Measurements from ENCODE around the gene FOXP1.

The FOXP1 gene

GRCh38 chr3:70970952-70971351, 612.6 kb downstream of the FOXP1 start:
- TF ChIP-seq, protein P1, sequence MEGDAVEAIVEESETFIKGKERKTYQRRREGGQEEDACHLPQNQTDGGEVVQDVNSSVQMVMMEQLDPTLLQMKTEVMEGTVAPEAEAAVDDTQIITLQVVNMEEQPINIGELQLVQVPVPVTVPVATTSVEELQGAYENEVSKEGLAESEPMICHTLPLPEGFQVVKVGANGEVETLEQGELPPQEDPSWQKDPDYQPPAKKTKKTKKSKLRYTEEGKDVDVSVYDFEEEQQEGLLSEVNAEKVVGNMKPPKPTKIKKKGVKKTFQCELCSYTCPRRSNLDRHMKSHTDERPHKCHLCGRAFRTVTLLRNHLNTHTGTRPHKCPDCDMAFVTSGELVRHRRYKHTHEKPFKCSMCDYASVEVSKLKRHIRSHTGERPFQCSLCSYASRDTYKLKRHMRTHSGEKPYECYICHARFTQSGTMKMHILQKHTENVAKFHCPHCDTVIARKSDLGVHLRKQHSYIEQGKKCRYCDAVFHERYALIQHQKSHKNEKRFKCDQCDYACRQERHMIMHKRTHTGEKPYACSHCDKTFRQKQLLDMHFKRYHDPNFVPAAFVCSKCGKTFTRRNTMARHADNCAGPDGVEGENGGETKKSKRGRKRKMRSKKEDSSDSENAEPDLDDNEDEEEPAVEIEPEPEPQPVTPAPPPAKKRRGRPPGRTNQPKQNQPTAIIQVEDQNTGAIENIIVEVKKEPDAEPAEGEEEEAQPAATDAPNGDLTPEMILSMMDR (conservative IDR thresholded peaks at IDR 0.05; ENCODE audit: control insufficient read depth, insufficient read depth, low read depth, low read length): no peak
- DNase-seq (ENCODE audit: low read depth): no peak
- H3K4me3 ChIP-seq (ENCODE audit: control insufficient read depth, low read depth, low read length): no peak overlapping the region

DNA sequence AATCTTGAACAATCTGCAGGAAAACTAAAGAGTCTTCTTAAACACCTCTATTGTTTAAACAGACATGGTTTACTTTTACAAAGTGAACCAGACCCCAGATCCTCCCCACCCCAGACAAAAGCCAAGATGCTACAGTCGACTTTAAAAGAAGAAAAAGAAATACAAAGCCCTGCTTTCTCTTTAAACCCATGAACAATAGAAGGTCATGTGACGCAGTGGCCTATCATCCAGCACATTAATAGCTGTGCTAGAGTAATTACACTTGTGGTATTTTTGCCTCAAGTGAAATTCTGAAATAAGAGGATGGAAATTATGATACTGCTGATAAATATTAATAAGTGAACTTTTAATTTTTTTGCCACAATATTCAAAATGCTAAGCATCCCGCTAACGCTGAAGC, 613.4 kb downstream of the FOXP1 start:
- TF ChIP-seq, protein P1 (conservative IDR thresholded peaks at IDR 0.05; ENCODE audit: control insufficient read depth, insufficient read depth, low read depth, low read length): no peak
- no peak overlapping the region for H3K4me3 ChIP-seq (ENCODE audit: control insufficient read depth, low read depth, low read length)
- DNase-seq (ENCODE audit: low read depth): no peak

GRCh38 chr3:70963431-70964275, 619.9 kb downstream of the FOXP1 start:
- DNase-seq (ENCODE audit: low read depth): no peak
- TF ChIP-seq, protein P1 (conservative IDR thresholded peaks at IDR 0.05; ENCODE audit: control insufficient read depth, insufficient read depth, low read depth, low read length): no peak
- H3K4me3 ChIP-seq (ENCODE audit: control insufficient read depth, low read depth, low read length): no peak overlapping the region

DNA sequence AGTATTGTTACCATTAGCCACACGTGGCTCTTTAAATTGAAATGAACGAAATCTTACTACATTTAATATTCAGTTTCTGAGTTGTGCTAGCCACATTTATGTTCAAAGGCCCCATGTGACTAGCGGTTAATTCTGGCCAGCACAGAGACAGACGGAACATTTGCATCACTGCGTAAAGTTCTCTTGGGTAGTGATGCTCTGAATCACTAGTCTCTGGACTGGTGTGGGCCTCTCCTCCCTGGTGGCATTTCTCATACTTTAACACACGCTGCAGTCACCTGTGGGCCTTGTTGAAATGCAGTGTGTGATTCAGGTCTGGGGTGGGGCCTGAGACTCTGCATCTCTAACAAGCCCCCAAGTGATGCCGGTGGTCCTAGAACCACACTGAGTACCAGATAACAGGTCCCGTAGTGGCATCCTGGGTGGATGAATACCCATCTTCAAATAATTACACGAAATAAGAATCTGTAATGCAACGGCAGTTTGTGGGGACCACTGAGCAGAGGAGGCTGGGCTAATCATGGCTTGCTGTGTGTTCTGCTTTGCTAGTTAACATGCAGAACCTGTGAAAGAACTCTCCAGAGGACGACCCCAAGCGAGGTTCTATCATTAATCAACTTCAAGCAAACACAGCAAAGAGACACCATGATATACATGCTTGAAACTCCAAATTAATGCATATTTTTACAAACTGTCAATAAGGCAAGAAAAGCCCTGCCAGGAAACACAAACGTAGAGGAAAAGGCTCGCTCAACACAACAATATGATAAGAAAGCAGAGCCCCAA, 623.8 kb downstream of the FOXP1 start:
- TF ChIP-seq, protein P1 (conservative IDR thresholded peaks at IDR 0.05; ENCODE audit: control insufficient read depth, insufficient read depth, low read depth, low read length): no peak
- H3K4me3 ChIP-seq (ENCODE audit: control insufficient read depth, low read depth, low read length): no peak overlapping the region
- DNase-seq (ENCODE audit: low read depth): no peak

- H3K4me3 ChIP-seq (ENCODE audit: control insufficient read depth, low read depth, low read length): no peak overlapping the region
- TF ChIP-seq, protein P1 (conservative IDR thresholded peaks at IDR 0.05; ENCODE audit: control insufficient read depth, insufficient read depth, low read depth, low read length): no peak
- DNase-seq (ENCODE audit: low read depth): no peak
Measured at GRCh38 chr3:70952033-70952747, 631.3 kb downstream of the FOXP1 start.

- TF ChIP-seq, protein P1 (conservative IDR thresholded peaks at IDR 0.05; ENCODE audit: control insufficient read depth, insufficient read depth, low read depth, low read length): no peak
- no peak for DNase-seq (ENCODE audit: low read depth)
Measured at GRCh38 chr3:70951316-70951715, 632.2 kb downstream of the FOXP1 start.

More at GRCh38 chr3:70951316-70951715, 632.2 kb downstream of the FOXP1 start:
- H3K4me3 ChIP-seq (ENCODE audit: control insufficient read depth, low read depth, low read length): no peak overlapping the region
